Thoracic aorta (tissue), 2 donors: ENCODE data around the gene MMP28. TPM values are rescaled to one million over a fixed set of nuclear protein-coding genes. Genes with fewer than 3 reads are reported as not detected.

ENCODE experiments used
- ATAC-seq: fragments of 150-250 bp; one replicate; pipeline ENCODE4 v1.8.0; 2017; ENCODE audit warnings: low read depth; ENCODE audit not compliant: insufficient number of reproducible peaks, low FRiP score
- DNase-seq: peaks from one replicate; pipeline ENCODE4 v3.0.0-alpha.2; 2020; ENCODE audit warnings: low spot score
- H3K27ac ChIP-seq, 2 donors: fragments of 200-600 bp; sonication (generic); 1 replicate in 1 of 2; 2 replicates in 1 of 2; pipeline ENCODE4 v1.5.1; 2016; ENCODE audit warnings: mild to moderate bottlenecking in 2 of 2, moderate library complexity in 2 of 2
- H3K27me3 ChIP-seq: fragments of 200-600 bp; sonication (generic); replicated peaks from 2 replicates; pipeline ENCODE4 v1.6.0; 2016; ENCODE audit warnings: mild to moderate bottlenecking; ENCODE audit not compliant: insufficient read depth
- H3K36me3 ChIP-seq: fragments of 200-600 bp; sonication (generic); one replicate; pipeline ENCODE4 v1.5.1; 2016
- H3K4me1 ChIP-seq, 2 donors: fragments of 200-600 bp; sonication (generic); 1 replicate in 1 of 2; 2 replicates in 1 of 2; pipeline versions ENCODE4 v1.5.1 to v1.6.0; 2016; ENCODE audit warnings: low read depth in 2 of 2, mild to moderate bottlenecking in 1 of 2; ENCODE audit not compliant: control insufficient read depth in 1 of 2
- H3K4me3 ChIP-seq: fragments of 200-600 bp; sonication (generic); 2 replicates; pipeline ENCODE4 v1.5.1; 2016; ENCODE audit warnings: mild to moderate bottlenecking
- H3K9me3 ChIP-seq: fragments of 200-600 bp; sonication (generic); 2 replicates; pipeline ENCODE4 v1.5.1; 2016
- CTCF ChIP-seq: fragments of 200-600 bp; sonication (generic); IDR thresholded peaks from one replicate; pipeline ENCODE4 v1.5.1; 2019; ENCODE audit warnings: antibody characterized with exemption
- total RNA-seq, 2 donors: library from RNA; depleted of rRNA; stranded (reverse); fragments of >200 nt; gene quantifications; one replicate each; pipeline versions ENCODE4 v1.1.0 to v1.2.3, GENCODE V29; 2016

MMP28 gene
- total RNA-seq, 2 donors from 2014 or later = 4.8 to 18.5 TPM

- TF ChIP-seq CTCF = no peak
- H3K36me3 ChIP-seq = peaks cover 18% of the 10 kb centered on the region
- H3K4me1 ChIP-seq = peaks cover 5 to 30% of the 10 kb centered on the region in 2 donors
- no peak overlapping the region for H3K4me3 ChIP-seq
- H3K27me3 ChIP-seq = no peaks in the 10 kb centered on the region
- no peak for ATAC-seq
- DNase-seq = no peak
- H3K9me3 ChIP-seq = no peaks in the 10 kb centered on the region
- H3K27ac ChIP-seq = no peak overlapping the region
Observed at GRCh38 chr17:35727635-35728034, 67.8 kb downstream of the MMP28 start.

GRCh38 chr17:35726953-35727460 lies 68.4 kb downstream of the MMP28 start:
- Histone ChIP-seq H3K9me3 (no peaks in the 10 kb centered on the region), H3K36me3 (peaks cover 18% of the 10 kb centered on the region), H3K4me3 (no peak overlapping the region), H3K4me1 (peaks cover 5 to 25% of the 10 kb centered on the region in 2 donors), H3K27me3 (no peaks in the 10 kb centered on the region), H3K27ac (no peak overlapping the region)
- DNase-seq = no peak
- no peak for TF ChIP-seq CTCF
- no peak for ATAC-seq

DNA sequence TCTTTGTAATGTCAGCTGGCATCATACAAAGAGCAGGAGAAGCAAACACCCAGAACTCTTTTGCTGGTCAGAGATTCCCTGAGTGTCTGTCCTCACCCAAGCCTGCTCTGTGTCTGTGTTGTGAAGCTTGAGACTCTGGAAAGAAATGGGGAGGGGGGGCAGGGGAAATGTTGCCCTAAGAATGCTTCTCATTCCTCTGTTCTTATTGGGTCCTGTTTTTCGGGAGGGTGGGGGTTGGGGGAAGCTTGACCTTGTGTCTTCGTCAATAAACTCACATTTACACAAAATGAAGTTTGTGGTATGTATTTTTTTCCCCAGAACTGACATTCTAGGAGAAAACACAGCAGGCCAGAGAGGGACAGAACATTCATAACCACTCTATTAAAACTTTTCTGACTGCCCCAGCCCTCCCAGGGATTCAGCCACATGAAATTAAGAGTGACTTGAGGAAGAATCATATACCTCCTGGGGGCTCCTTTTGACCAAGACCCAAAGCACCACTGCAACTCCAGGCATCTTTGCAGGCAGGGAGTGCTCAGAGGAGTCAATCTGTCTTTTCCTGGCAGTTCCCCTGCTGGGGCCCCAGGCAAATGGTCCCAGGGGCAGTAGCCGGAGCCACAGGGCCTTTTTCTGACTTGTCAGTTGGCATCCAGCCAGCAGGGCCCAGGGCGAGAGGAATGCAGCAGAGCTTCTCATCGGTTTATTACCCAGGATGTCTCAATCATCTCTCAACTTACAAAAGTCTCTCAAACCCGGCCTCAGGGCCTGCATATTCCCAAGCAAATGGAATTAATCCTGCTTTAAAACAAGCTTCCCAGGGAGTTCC lies 69.1 kb downstream of the MMP28 start:
- no peak for ATAC-seq

DNA sequence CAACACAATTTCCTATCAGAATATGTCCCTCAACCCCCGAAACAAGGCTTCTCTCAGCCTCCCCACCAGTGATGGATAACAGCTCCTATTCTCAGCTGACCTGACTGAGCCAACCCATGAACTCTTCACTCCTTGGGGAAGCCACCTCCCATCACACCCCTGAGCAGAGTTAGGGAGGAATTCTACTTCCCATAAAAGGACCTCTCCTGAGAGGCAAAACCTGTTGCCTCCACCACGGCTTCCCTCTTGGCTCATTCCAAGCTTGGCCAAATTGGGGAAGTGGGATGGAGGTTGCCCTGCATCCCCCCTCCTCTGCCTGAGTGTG lies 69.7 kb downstream of the MMP28 start:
- DNase-seq (no peak), ATAC-seq (no peak)
- no peaks in the 10 kb centered on the region for H3K9me3 ChIP-seq
- H3K4me1 ChIP-seq = peaks cover 0 to 19% of the 10 kb centered on the region in 2 donors
- no peak for TF ChIP-seq CTCF
- peaks cover 18% of the 10 kb centered on the region for H3K36me3 ChIP-seq
- no peaks in the 10 kb centered on the region for H3K27me3 ChIP-seq
- H3K4me3 ChIP-seq = no peak overlapping the region
- no peak overlapping the region for H3K27ac ChIP-seq

More for the DNA sequence above, 69.1 kb downstream of the MMP28 start:
- H3K27me3 ChIP-seq = no peaks in the 10 kb centered on the region
- TF ChIP-seq CTCF = no peak
- H3K4me1 ChIP-seq = peaks cover 5 to 25% of the 10 kb centered on the region in 2 donors
- peaks cover 18% of the 10 kb centered on the region for H3K36me3 ChIP-seq
- H3K4me3 ChIP-seq = no peak overlapping the region
- no peak overlapping the region for H3K27ac ChIP-seq
- DNase-seq = no peak
- no peaks in the 10 kb centered on the region for H3K9me3 ChIP-seq

DNA sequence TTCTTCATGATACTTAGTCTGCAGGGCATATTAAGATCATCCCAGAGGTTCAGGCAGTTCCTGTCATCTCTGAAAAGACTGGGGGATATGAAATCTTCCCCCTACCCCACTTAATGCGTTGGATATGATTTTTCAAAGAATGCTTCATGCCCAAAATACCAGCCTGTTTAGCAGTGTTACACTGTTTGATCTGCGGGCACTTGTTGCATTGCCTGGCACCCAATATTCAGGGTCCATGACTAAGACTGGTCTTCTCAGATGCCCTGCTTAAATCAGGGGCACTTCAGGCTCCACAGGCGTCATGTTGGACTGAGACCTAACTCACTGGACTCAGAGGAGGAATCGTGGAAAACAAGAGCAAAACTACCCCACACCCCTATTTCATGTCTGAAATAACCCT lies 70.4 kb downstream of the MMP28 start:
- no peaks in the 10 kb centered on the region for H3K27me3 ChIP-seq
- no peak for TF ChIP-seq CTCF
- no peak for ATAC-seq
- peaks cover 18% of the 10 kb centered on the region for H3K36me3 ChIP-seq
- H3K4me3 ChIP-seq = no peak overlapping the region
- no peaks in the 10 kb centered on the region for H3K9me3 ChIP-seq
- peaks cover 0 to 18% of the 10 kb centered on the region in 2 donors for H3K4me1 ChIP-seq
- no peak for DNase-seq
- H3K27ac ChIP-seq = no peak overlapping the region
